ENCODE data around the gene PHF11. TPM values are rescaled to one million over a fixed set of nuclear protein-coding genes. Genes with fewer than 3 reads are reported as not detected.

PHF11 gene
- total and polyA plus RNA-seq, 2 donors (not counting 3 experiments of a cell fraction or from before 2014, with no cell fraction given) = 12.9 to 32.4 TPM

DNA sequence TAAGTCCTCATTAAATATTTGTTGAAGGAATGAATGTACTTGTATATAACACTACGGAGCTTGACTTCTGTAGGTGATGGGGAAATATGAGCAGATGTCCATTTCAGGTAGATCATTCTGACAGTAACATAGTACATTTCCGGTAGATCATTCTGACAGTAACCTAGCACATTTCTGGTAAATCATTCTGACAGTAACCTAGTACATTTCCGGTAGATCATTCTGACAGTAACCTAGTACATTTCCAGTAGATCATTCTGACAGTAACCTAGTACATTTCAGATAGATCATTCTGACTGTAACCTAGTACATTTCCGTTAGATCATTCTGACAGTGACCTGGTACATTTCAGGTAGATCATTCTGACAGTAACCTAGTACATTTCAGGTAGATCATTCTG, 2.5 kb downstream of the PHF11 start:
- dilution Hi-C loops (cut with MboI; ENCODE audit: extremely low pct_ligation_motif_present, low sequenced_read_pairs) = no loop called here
- intact Hi-C loops (cut with micrococcal nuclease) = loop anchor here (5.0 kb wide), 1 partner anchor 186 kb away; no protein-coding TSS in a partner anchor
- no peak overlapping the region for H3K4me3 ChIP-seq (replicated peaks in 1 of 3; ENCODE audit: insufficient read depth in 1 of 3, low read depth in 1 of 3, low read length in 3 of 3)
- H3K36me3 ChIP-seq (ENCODE audit: control insufficient read depth in 2 of 2, extremely low read depth in 1 of 2, insufficient read depth in 2 of 2, low read length in 2 of 2) = no peaks in the 10 kb centered on the region
- POLR2A ChIA-PET = no interaction called here
- H3K79me2 ChIP-seq (ENCODE audit: control insufficient read depth, insufficient read depth, low read length) = no peaks in the 10 kb centered on the region
- no peak overlapping the region for H3K4me2 ChIP-seq (ENCODE audit: insufficient read depth, low read length)
- BruUV-seq (replicated peaks) = no TSS peak
- no peaks in the 10 kb centered on the region for H3K9me3 ChIP-seq (replicated peaks; ENCODE audit: control insufficient read depth, insufficient read depth, low read length)
- no peaks in the 10 kb centered on the region for H3K27me3 ChIP-seq (ENCODE audit: control insufficient read depth in 2 of 2, insufficient read depth in 2 of 2, low read length in 2 of 2)
- no peaks in the 10 kb centered on the region for H4K20me1 ChIP-seq (replicated peaks; ENCODE audit: control insufficient read depth, extremely low read depth, insufficient read depth, low read length)
- peaks cover 15% of the 10 kb centered on the region for H3K4me1 ChIP-seq (ENCODE audit: control insufficient read depth, extremely low read depth, insufficient read depth, low read length)
- CTCF ChIA-PET = no interaction called here
- FAIRE-seq (no peak), DNase-seq (ENCODE audit: low read depth, low spot score) (no peak)
- H2AFZ ChIP-seq (ENCODE audit: low read depth, low read length) = no peak overlapping the region
- no peak overlapping the region for H3K27ac ChIP-seq (ENCODE audit: insufficient read depth, low read depth, low read length)
- no peaks in the 10 kb centered on the region for H3K9me1 ChIP-seq (replicated peaks; ENCODE audit: control insufficient read depth, extremely low read depth, insufficient read depth, low read length)
- no peak overlapping the region for H3K9ac ChIP-seq (replicated peaks; ENCODE audit: extremely low read depth, insufficient read depth, low read length)
- TF ChIP-seq, protein P1, sequence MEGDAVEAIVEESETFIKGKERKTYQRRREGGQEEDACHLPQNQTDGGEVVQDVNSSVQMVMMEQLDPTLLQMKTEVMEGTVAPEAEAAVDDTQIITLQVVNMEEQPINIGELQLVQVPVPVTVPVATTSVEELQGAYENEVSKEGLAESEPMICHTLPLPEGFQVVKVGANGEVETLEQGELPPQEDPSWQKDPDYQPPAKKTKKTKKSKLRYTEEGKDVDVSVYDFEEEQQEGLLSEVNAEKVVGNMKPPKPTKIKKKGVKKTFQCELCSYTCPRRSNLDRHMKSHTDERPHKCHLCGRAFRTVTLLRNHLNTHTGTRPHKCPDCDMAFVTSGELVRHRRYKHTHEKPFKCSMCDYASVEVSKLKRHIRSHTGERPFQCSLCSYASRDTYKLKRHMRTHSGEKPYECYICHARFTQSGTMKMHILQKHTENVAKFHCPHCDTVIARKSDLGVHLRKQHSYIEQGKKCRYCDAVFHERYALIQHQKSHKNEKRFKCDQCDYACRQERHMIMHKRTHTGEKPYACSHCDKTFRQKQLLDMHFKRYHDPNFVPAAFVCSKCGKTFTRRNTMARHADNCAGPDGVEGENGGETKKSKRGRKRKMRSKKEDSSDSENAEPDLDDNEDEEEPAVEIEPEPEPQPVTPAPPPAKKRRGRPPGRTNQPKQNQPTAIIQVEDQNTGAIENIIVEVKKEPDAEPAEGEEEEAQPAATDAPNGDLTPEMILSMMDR (IDR thresholded peaks at IDR 0.05; ENCODE audit: extremely low read depth in 1 of 2, insufficient read depth in 1 of 2, low read depth in 1 of 2, low read length in 2 of 2) = no peak
- TF ChIP-seq MYC (IDR thresholded peaks at IDR 0.05; ENCODE audit: low read depth, low read length) = no peak
- no peak for TF ChIP-seq FOS (IDR thresholded peaks at IDR 0.05; ENCODE audit: borderline replicate concordance, insufficient read depth, low read length)
- TF ChIP-seq GATA2 (IDR thresholded peaks at IDR 0.05; ENCODE audit: insufficient read depth, insufficient read length, low read depth, low read length) = no peak
- no peak for TF ChIP-seq EZH2 (IDR thresholded peaks at IDR 0.05; ENCODE audit: borderline replicate concordance, low read depth, low read length, severe bottlenecking)
- TF ChIP-seq POLR2A (IDR thresholded peaks at IDR 0.05; ENCODE audit: low read depth, low read length) = no peak
- no peak for TF ChIP-seq JUN (IDR thresholded peaks at IDR 0.05; ENCODE audit: borderline replicate concordance, insufficient read depth, insufficient read length, low read depth)
- TF ChIP-seq, protein P2, sequence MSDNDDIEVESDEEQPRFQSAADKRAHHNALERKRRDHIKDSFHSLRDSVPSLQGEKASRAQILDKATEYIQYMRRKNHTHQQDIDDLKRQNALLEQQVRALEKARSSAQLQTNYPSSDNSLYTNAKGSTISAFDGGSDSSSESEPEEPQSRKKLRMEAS (IDR thresholded peaks at IDR 0.05; ENCODE audit: insufficient read depth, insufficient read length) = no peak
- TF ChIP-seq POLR2AphosphoS5 (IDR thresholded peaks at IDR 0.05; ENCODE audit: insufficient read depth, low read depth, low read length) = no peak

Data from endothelial cell of umbilical vein (primary cell).